Natural killer cell (primary cell): Measurements from ENCODE around the gene PHACTR1. TPM values are rescaled to one million over a fixed set of nuclear protein-coding genes. Genes with fewer than 3 reads are reported as not detected.

ENCODE experiments used
- ATAC-seq, 3 donors: fragments of 150-1000 bp in 2 of 3; fragments of 200-7000 bp in 1 of 3; cut with Tn5 transposase; 1 replicate in 1 of 3; 2 replicates in 2 of 3; pipeline ENCODE4 v1.10.0; 2021; ENCODE audit warnings: mild to moderate bottlenecking in 2 of 3, moderate library complexity in 2 of 3
- DNase-seq, 2 donors: peaks; one replicate each; pipeline versions ENCODE4 v3.0.0 to v3.0.0-alpha.2; 2013 to 2021; ENCODE audit warnings: mixed read lengths in 1 of 2
- H3K27ac ChIP-seq: one replicate; pipeline ENCODE4 v1.5.1; 2013; ENCODE audit warnings: mild to moderate bottlenecking, low read length
- H3K27me3 ChIP-seq: one replicate; pipeline ENCODE4 v1.6.1; 2013; ENCODE audit warnings: low read length; ENCODE audit not compliant: control insufficient read depth, insufficient read depth
- H3K36me3 ChIP-seq: one replicate; pipeline ENCODE4 v1.6.1; 2013; ENCODE audit warnings: low read length; ENCODE audit not compliant: control insufficient read depth, insufficient read depth
- H3K4me1 ChIP-seq: one replicate; pipeline ENCODE4 v1.6.1; 2013; ENCODE audit warnings: low read length; ENCODE audit not compliant: control insufficient read depth, insufficient read depth
- H3K4me3 ChIP-seq: one replicate; pipeline ENCODE4 v1.5.1; 2013; ENCODE audit warnings: low read length
- H3K9me3 ChIP-seq: one replicate; pipeline ENCODE4 v1.6.1; 2013; ENCODE audit warnings: low read length; ENCODE audit not compliant: control insufficient read depth, insufficient read depth
- H3K27ac Mint-ChIP-seq, 2 donors: one replicate each; pipeline ENCODE4 v1.8.0; 2022; ENCODE audit warnings: mild to moderate bottlenecking in 2 of 2, mixed read lengths in 2 of 2, moderate library complexity in 1 of 2
- H3K27me3 Mint-ChIP-seq, 2 donors: one replicate each; pipeline ENCODE4 v1.8.0; 2022; ENCODE audit warnings: low read depth in 2 of 2, mixed read lengths in 2 of 2
- H3K36me3 Mint-ChIP-seq: one replicate; pipeline ENCODE4 v1.8.0; 2022; ENCODE audit warnings: mixed read lengths
- H3K4me1 Mint-ChIP-seq, 2 donors: one replicate each; pipeline ENCODE4 v1.8.0; 2022; ENCODE audit warnings: mixed read lengths in 2 of 2
- H3K4me3 Mint-ChIP-seq: one replicate; pipeline ENCODE4 v1.8.0; 2022; ENCODE audit warnings: mild to moderate bottlenecking, moderate library complexity, mixed read lengths
- H3K9me3 Mint-ChIP-seq, 2 donors: one replicate each; pipeline ENCODE4 v1.8.0; 2022; ENCODE audit warnings: mixed read lengths in 2 of 2
- CTCF ChIP-seq: fragments of 200-600 bp; IDR thresholded peaks from one replicate; pipeline ENCODE4 v1.8.0; 2022; ENCODE audit warnings: antibody characterized with exemption
- WGBS: methylation state at CpG from one replicate; pipeline ENCODE4 v1.1.7; 2013; ENCODE audit warnings: missing lambda C conversion rate; ENCODE audit not compliant: insufficient coverage; 5-methylcytosine and 5-hydroxymethylcytosine counted together
- intact Hi-C: fragments of 100-400 bp; cut with micrococcal nuclease; formaldehyde crosslinking; loops from one replicate; pipeline ENCODE4 v1.14.2; 2022
- total RNA-seq, 4 donors: library from RNA; stranded (reverse); fragments of 120-200 nt in 1 of 4; gene quantifications; one replicate each; pipeline versions ENCODE4 v1.2.3 to v1.2.4, GENCODE V29; 2013 to 2022

PHACTR1 gene
- total RNA-seq, 3 donors from 2014 or later (not counting 1 experiment from before 2014, with no cell fraction given): 5.2 to 19.0 (median 5.4) TPM

GRCh38 chr6:13222048-13222447, 505.5 kb downstream of the PHACTR1 start:
- no peaks in the 10 kb centered on the region for H3K9me3 Mint-ChIP-seq
- DNase-seq (no peak), ATAC-seq (no peak)
- intact Hi-C loops: no loop called here
- no peak for TF ChIP-seq CTCF
- Histone ChIP-seq H3K4me1 (peaks cover 3% of the 10 kb centered on the region), H3K9me3 (no peaks in the 10 kb centered on the region), H3K36me3 (no peaks in the 10 kb centered on the region), H3K27ac (no peak overlapping the region), H3K27me3 (peaks cover 3% of the 10 kb centered on the region), H3K4me3 (no peak overlapping the region)
- no peaks in the 10 kb centered on the region for H3K36me3 Mint-ChIP-seq
- 84% methylated on average over 4 of the region's 4 CpGs for WGBS
- H3K27ac Mint-ChIP-seq: no peak overlapping the region
- no peak overlapping the region for H3K4me3 Mint-ChIP-seq
- peaks cover 0 to 6% of the 10 kb centered on the region in 2 donors for H3K27me3 Mint-ChIP-seq
- H3K4me1 Mint-ChIP-seq: no peaks in the 10 kb centered on the region

GRCh38 chr6:13226071-13226470, 509.5 kb downstream of the PHACTR1 start:
- DNase-seq: no peak
- H3K27me3 ChIP-seq: peaks cover 11% of the 10 kb centered on the region
- H3K4me1 Mint-ChIP-seq: peaks cover 11 to 17% of the 10 kb centered on the region in 2 donors
- no peak overlapping the region for H3K27ac ChIP-seq
- no peaks in the 10 kb centered on the region for H3K9me3 Mint-ChIP-seq
- no peaks in the 10 kb centered on the region for H3K36me3 Mint-ChIP-seq
- H3K27me3 Mint-ChIP-seq: peaks cover 11 to 19% of the 10 kb centered on the region in 2 donors
- no peak overlapping the region for H3K27ac Mint-ChIP-seq
- no peak overlapping the region for H3K4me3 Mint-ChIP-seq
- H3K36me3 ChIP-seq: no peaks in the 10 kb centered on the region
- no peak for ATAC-seq
- no peak overlapping the region for H3K4me3 ChIP-seq
- WGBS: 100% methylated on average over 2 of the region's 2 CpGs
- peaks cover 27% of the 10 kb centered on the region for H3K4me1 ChIP-seq
- TF ChIP-seq CTCF: no peak
- no peaks in the 10 kb centered on the region for H3K9me3 ChIP-seq
- intact Hi-C loops: no loop called here

- Histone ChIP-seq H3K27ac (no peak overlapping the region), H3K4me1 (peaks cover 27% of the 10 kb centered on the region), H3K36me3 (no peaks in the 10 kb centered on the region), H3K27me3 (peaks cover 11% of the 10 kb centered on the region), H3K9me3 (no peaks in the 10 kb centered on the region), H3K4me3 (no peak overlapping the region)
- Mint-ChIP-seq H3K27ac (no peak overlapping the region), H3K36me3 (no peaks in the 10 kb centered on the region), H3K27me3 (peaks cover 16 to 28% of the 10 kb centered on the region in 2 donors), H3K4me3 (no peak overlapping the region), H3K9me3 (no peaks in the 10 kb centered on the region), H3K4me1 (peaks cover 11 to 17% of the 10 kb centered on the region in 2 donors)
- intact Hi-C loops: no loop called here
- ATAC-seq (no peak), DNase-seq (no peak)
- TF ChIP-seq CTCF: no peak
- WGBS: 95% methylated on average over 9 of the region's 9 CpGs
Measured at GRCh38 chr6:13228264-13229204, 512.0 kb downstream of the PHACTR1 start.
